Fibroblast of lung (primary cell): Measurements from ENCODE around the gene DDT.

ENCODE experiments used
- CTCF ChIP-seq, 2 donors: IDR thresholded peaks in 1 of 2; conservative IDR thresholded peaks in 1 of 2; 1 replicate in 1 of 2; 2 replicates in 1 of 2; pipeline ENCODE4 v1.5.1; 2011 to 2012; ENCODE audit warnings: low read length in 2 of 2, control low read depth in 1 of 2, inconsistent platforms in 1 of 2, low read depth in 1 of 2, mild to moderate bottlenecking in 1 of 2
- EZH2 ChIP-seq: IDR thresholded peaks from 2 replicates; pipeline ENCODE4 v1.5.1; 2012; ENCODE audit warnings: low read length, control low read depth, mild to moderate bottlenecking; ENCODE audit errors: missing control alignments

DNA sequence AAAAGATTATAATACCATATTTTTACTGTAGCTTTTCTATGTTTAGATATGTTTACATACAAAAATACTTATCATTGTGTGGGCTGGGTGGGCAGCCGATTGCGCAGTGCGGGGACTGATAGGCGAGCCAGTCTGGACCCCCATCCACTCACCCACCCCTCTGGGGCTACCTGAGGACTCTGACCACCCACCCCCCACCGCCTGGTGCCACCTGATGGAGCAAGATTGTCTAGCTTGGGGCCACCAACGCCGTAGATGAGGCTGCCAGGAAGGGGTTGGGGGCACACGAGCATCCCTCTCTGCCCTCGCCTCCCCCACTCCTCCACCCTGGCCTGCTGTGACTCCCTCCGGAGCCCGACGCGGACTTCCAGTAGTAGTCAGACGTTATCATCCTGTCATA is 47.7 kb downstream of the DDT start:
- no peak for TF ChIP-seq CTCF (conservative IDR thresholded peaks at IDR 0.05 in 1 of 2, IDR thresholded peaks at IDR 0.05 in 1 of 2; ENCODE audit: low read depth in 1 of 2, low read length in 2 of 2)
- TF ChIP-seq EZH2 = no peak
